ENCODE measurements around the gene ACSS3. TPM values are rescaled to one million over a fixed set of nuclear protein-coding genes. Genes with fewer than 3 reads are reported as not detected.

The ACSS3 gene
- total and polyA plus RNA-seq, 9 of the 15 experiments (the other 6 are each of a cell fraction or from before 2014, with no cell fraction given), result 0.40 TPM; not detected in 8

DNA sequence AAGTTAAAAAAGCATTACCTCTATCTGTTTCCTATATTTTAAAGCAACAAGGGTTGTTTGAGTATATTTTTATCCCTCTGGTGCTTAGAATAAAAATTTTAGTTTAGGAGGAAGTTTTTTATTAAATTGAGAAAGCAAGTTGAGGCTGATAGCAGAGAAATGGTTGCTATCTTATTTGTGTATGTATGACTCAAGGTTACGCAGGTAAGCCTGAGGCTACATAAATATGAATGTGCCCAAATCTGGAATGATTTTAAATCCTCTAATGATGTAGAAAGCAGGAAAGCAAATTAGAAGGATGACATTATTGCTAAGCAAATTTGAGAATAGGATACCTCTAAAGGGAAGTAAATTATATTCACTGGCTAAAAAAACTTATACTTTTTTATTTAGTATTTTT lies 109.8 kb downstream of the ACSS3 start:
- POLR2A ChIA-PET, result no interaction called here
- H3K27ac ChIP-seq (ENCODE audit: extremely low read depth, low read depth, low read length), result no peak overlapping the region
- ATAC-seq (no peak), DNase-seq (ENCODE audit: extremely low read depth in 1 of 4, low spot score in 3 of 4) (no peak), FAIRE-seq (no peak)
- H4K20me1 ChIP-seq (replicated peaks; ENCODE audit: control insufficient read depth, insufficient read depth, low read length), result no peaks in the 10 kb centered on the region
- H3K79me2 ChIP-seq (ENCODE audit: control insufficient read depth, insufficient read depth, low read length), result no peaks in the 10 kb centered on the region
- H3K4me2 ChIP-seq (ENCODE audit: insufficient read depth, low read length), result no peak overlapping the region
- no TSS peak for BruUV-seq (replicated peaks)
- H3K36me3 ChIP-seq (ENCODE audit: control insufficient read depth, insufficient read depth, low read length), result no peaks in the 10 kb centered on the region
- TF ChIP-seq TAF1 (IDR thresholded peaks at IDR 0.05; ENCODE audit: control insufficient read depth, extremely low read depth, insufficient read depth, low read length, severe bottlenecking), result no peak
- no peaks in the 10 kb centered on the region for H3K27me3 ChIP-seq (ENCODE audit: control insufficient read depth in 2 of 2, insufficient read depth in 2 of 2, low read length in 2 of 2)
- CTCF ChIA-PET (ENCODE audit: low intra/inter-chr PET ratio), result no interaction called here
- 0% methylated on average over 1 of the region's 1 CpG for WGBS (ENCODE audit: insufficient coverage, low coverage, missing lambda C conversion rate)
- no peaks in the 10 kb centered on the region for H3K9me1 ChIP-seq (ENCODE audit: control insufficient read depth, insufficient read depth, low read length)
- no peaks in the 10 kb centered on the region; the same call in 1 of the 2 replicates for H3K9me3 ChIP-seq (replicated peaks; ENCODE audit: control insufficient read depth, insufficient read depth, low read depth, low read length)
- in situ Hi-C loops (cut with MboI), result no loop called here
- H3K9ac ChIP-seq (ENCODE audit: insufficient read depth in 1 of 2, low read depth in 2 of 2, low read length in 2 of 2), result no peak overlapping the region
- H3K4me3 ChIP-seq, result no peak overlapping the region
- intact Hi-C loops (cut with micrococcal nuclease), result no loop called here
- no peaks in the 10 kb centered on the region for H3K4me1 ChIP-seq (replicated peaks in 1 of 2; ENCODE audit: control insufficient read depth in 2 of 2, insufficient read depth in 2 of 2, low read length in 2 of 2)
- no peak overlapping the region for H2AFZ ChIP-seq (ENCODE audit: low read depth, low read length)

DNA sequence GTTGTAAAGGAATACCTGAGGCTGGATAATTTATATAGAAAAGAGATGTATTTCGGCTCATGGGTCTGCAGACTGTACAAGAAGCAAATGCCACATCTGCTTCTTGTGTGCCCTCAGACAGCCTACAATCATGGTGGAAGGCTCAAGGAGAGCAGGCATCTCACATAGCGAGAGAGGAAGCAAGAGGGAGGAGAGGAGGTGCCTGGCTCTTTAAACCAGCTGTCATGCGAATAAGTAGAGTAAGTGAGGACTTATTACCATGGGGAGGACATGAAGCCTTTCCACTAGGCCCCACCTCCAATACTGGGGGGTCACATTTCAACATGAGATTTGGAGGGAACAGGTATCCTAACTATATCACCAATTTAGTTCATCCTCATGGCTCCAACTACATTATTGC lies 118.7 kb downstream of the ACSS3 start:
- ChIA-PET POLR2A (no interaction called here), CTCF (ENCODE audit: low intra/inter-chr PET ratio) (no interaction called here)
- Histone ChIP-seq H2AFZ (ENCODE audit: low read depth, low read length) (no peak overlapping the region), H3K79me2 (ENCODE audit: control insufficient read depth, insufficient read depth, low read length) (no peaks in the 10 kb centered on the region), H3K9me1 (ENCODE audit: control insufficient read depth, insufficient read depth, low read length) (no peaks in the 10 kb centered on the region), H3K36me3 (ENCODE audit: control insufficient read depth, insufficient read depth, low read length) (no peaks in the 10 kb centered on the region), H3K9ac (ENCODE audit: insufficient read depth in 1 of 2, low read depth in 2 of 2, low read length in 2 of 2) (no peak overlapping the region), H3K4me1 (replicated peaks in 1 of 2; ENCODE audit: control insufficient read depth in 2 of 2, insufficient read depth in 2 of 2, low read length in 2 of 2) (no peaks in the 10 kb centered on the region), H3K4me2 (ENCODE audit: insufficient read depth, low read length) (no peak overlapping the region), H3K27ac (ENCODE audit: extremely low read depth, low read depth, low read length) (no peak overlapping the region), H3K27me3 (ENCODE audit: control insufficient read depth in 2 of 2, insufficient read depth in 2 of 2, low read length in 2 of 2) (no peaks in the 10 kb centered on the region), H3K4me3 (no peak overlapping the region), H3K9me3 (replicated peaks; ENCODE audit: control insufficient read depth, insufficient read depth, low read depth, low read length) (no peaks in the 10 kb centered on the region), H4K20me1 (replicated peaks; ENCODE audit: control insufficient read depth, insufficient read depth, low read length) (no peaks in the 10 kb centered on the region)
- no TSS peak for BruUV-seq (replicated peaks)
- no peak for ATAC-seq
- 3% methylated on average over 3 of the region's 3 CpGs for WGBS (ENCODE audit: insufficient coverage, low coverage, missing lambda C conversion rate)
- intact Hi-C loops (cut with micrococcal nuclease) (no loop called here), in situ Hi-C loops (cut with MboI) (no loop called here)
- no peak for FAIRE-seq
- no peak for TF ChIP-seq FOXK1 (CRISPR knock-in tag; IDR thresholded peaks at IDR 0.05; ENCODE audit: borderline replicate concordance)
- TF ChIP-seq, protein P1, sequence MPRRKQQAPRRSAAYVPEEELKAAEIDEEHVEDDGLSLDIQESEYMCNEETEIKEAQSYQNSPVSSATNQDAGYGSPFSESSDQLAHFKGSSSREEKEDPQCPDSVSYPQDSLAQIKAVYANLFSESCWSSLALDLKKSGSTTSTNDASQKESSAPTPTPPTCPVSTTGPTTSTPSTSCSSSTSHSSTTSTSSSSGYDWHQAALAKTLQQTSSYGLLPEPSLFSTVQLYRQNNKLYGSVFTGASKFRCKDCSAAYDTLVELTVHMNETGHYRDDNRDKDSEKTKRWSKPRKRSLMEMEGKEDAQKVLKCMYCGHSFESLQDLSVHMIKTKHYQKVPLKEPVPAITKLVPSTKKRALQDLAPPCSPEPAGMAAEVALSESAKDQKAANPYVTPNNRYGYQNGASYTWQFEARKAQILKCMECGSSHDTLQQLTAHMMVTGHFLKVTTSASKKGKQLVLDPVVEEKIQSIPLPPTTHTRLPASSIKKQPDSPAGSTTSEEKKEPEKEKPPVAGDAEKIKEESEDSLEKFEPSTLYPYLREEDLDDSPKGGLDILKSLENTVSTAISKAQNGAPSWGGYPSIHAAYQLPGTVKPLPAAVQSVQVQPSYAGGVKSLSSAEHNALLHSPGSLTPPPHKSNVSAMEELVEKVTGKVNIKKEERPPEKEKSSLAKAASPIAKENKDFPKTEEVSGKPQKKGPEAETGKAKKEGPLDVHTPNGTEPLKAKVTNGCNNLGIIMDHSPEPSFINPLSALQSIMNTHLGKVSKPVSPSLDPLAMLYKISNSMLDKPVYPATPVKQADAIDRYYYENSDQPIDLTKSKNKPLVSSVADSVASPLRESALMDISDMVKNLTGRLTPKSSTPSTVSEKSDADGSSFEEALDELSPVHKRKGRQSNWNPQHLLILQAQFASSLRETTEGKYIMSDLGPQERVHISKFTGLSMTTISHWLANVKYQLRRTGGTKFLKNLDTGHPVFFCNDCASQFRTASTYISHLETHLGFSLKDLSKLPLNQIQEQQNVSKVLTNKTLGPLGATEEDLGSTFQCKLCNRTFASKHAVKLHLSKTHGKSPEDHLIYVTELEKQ (CRISPR knock-in tag; IDR thresholded peaks at IDR 0.05), result no peak
- TF ChIP-seq, protein P2, sequence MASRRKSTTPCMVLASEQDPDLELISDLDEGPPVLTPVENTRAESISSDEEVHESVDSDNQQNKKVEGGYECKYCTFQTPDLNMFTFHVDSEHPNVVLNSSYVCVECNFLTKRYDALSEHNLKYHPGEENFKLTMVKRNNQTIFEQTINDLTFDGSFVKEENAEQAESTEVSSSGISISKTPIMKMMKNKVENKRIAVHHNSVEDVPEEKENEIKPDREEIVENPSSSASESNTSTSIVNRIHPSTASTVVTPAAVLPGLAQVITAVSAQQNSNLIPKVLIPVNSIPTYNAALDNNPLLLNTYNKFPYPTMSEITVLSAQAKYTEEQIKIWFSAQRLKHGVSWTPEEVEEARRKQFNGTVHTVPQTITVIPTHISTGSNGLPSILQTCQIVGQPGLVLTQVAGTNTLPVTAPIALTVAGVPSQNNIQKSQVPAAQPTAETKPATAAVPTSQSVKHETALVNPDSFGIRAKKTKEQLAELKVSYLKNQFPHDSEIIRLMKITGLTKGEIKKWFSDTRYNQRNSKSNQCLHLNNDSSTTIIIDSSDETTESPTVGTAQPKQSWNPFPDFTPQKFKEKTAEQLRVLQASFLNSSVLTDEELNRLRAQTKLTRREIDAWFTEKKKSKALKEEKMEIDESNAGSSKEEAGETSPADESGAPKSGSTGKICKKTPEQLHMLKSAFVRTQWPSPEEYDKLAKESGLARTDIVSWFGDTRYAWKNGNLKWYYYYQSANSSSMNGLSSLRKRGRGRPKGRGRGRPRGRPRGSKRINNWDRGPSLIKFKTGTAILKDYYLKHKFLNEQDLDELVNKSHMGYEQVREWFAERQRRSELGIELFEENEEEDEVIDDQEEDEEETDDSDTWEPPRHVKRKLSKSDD (conservative IDR thresholded peaks at IDR 0.05; ENCODE audit: low read length), result no peak
- no peak for DNase-seq (ENCODE audit: extremely low read depth in 1 of 4, low spot score in 3 of 4)

All from K562 (cell line).